Stomach (tissue), 9 donors: ENCODE results near the gene SPATS2. TPM values are rescaled to one million over a fixed set of nuclear protein-coding genes. Genes with fewer than 3 reads are reported as not detected.

Experiments used
- DNase-seq, 2 donors: peaks; one replicate each; pipeline versions ENCODE4 v3.0.0 to v3.0.0-alpha.2; 2013 to 2019
- H3K27ac ChIP-seq, 5 donors: fragments of 200-600 bp in 4 of 5; sonication (generic) in 4 of 5; one replicate each; pipeline ENCODE4 v1.5.1; 2013 to 2019; ENCODE audit warnings: mild to moderate bottlenecking in 1 of 5, moderate library complexity in 1 of 5
- H3K27me3 ChIP-seq, 3 donors: fragments of 200-600 bp; sonication (generic); one replicate each; pipeline ENCODE4 v1.5.1; 2017 to 2019; ENCODE audit warnings: mixed run types in 1 of 3
- H3K36me3 ChIP-seq, 4 donors: fragments of 200-600 bp; sonication (generic); 1 replicate in 3 of 4; 2 replicates in 1 of 4; pipeline ENCODE4 v1.5.1; 2016 to 2019
- H3K4me1 ChIP-seq, 4 donors: fragments of 200-600 bp; sonication (generic); one replicate each; pipeline ENCODE4 v1.5.1; 2016 to 2019
- H3K4me3 ChIP-seq, 4 donors: fragments of 200-600 bp; sonication (generic) in 3 of 4; one replicate each; pipeline ENCODE4 v1.5.1; 2016 to 2019; ENCODE audit warnings: mild to moderate bottlenecking in 1 of 4
- H3K9me3 ChIP-seq, 4 donors: fragments of 200-600 bp; sonication (generic); one replicate each; pipeline ENCODE4 v1.5.1; 2016 to 2019
- EP300 ChIP-seq: sonication (generic); formaldehyde crosslinking; IDR thresholded peaks from one replicate; pipeline ENCODE4 v1.6.1; 2017; ENCODE audit warnings: antibody characterized with exemption
- POLR2A ChIP-seq, 4 donors: fragments of 450-650 bp; IDR thresholded peaks; one replicate each; pipeline ENCODE4 v1.6.1; 2016; ENCODE audit warnings: antibody characterized with exemption in 4 of 4, control low read depth in 2 of 4, mild to moderate bottlenecking in 1 of 4, moderate library complexity in 1 of 4
- POLR2AphosphoS5 ChIP-seq, 3 donors: sonication (generic); formaldehyde crosslinking; IDR thresholded peaks; one replicate each; pipeline ENCODE4 v1.6.1; 2016; ENCODE audit warnings: antibody characterized with exemption in 3 of 3
- WGBS, 5 donors: extraction: QIAGEN DNeasy Blood & Tissue Kit in 3 of 5; methylation state at CpG; one replicate each; pipeline versions ENCODE4 v1.1.5 to v1.1.7; 2013 to 2018; 5-methylcytosine and 5-hydroxymethylcytosine counted together
- intact Hi-C: fragments of 100-400 bp; cut with DNase I; formaldehyde crosslinking; loops from one replicate; pipeline ENCODE4 v1.15.1; 2023; ENCODE audit warnings: low total_unique reads
- polyA plus RNA-seq, 3 donors: library from polyadenylated mRNA; stranded (reverse); fragments of 200-250 nt; gene quantifications; one replicate each; pipeline ENCODE4 v1.2.3, GENCODE V29; 2013
- total RNA-seq, 5 donors: library from RNA; depleted of rRNA; stranded (reverse); fragments of >200 nt; gene quantifications; one replicate each; pipeline versions ENCODE4 v1.1.0 to v1.2.3, GENCODE V29; 2014 to 2016
- TF ChIP-seq, protein P1 (sequence below), 7 experiments: fragments of 450-650 bp in 4 of 7; fragments of 200-600 bp in 3 of 7; sonication (generic) in 3 of 7; IDR thresholded peaks; one replicate each; pipeline ENCODE4 v1.5.1; 2016 to 2019; ENCODE audit warnings: antibody characterized with exemption in 7 of 7, control low read depth in 2 of 7, mild to moderate bottlenecking in 1 of 7
- donor health status: healthy with polysubstance abuse.
- donor health status: Bipolar disorder and iron deficiency.
- donor health status: healthy.

Gene SPATS2
- total and polyA plus RNA-seq, 8 donors = 8.0 to 194 (median 17.8) TPM

DNA sequence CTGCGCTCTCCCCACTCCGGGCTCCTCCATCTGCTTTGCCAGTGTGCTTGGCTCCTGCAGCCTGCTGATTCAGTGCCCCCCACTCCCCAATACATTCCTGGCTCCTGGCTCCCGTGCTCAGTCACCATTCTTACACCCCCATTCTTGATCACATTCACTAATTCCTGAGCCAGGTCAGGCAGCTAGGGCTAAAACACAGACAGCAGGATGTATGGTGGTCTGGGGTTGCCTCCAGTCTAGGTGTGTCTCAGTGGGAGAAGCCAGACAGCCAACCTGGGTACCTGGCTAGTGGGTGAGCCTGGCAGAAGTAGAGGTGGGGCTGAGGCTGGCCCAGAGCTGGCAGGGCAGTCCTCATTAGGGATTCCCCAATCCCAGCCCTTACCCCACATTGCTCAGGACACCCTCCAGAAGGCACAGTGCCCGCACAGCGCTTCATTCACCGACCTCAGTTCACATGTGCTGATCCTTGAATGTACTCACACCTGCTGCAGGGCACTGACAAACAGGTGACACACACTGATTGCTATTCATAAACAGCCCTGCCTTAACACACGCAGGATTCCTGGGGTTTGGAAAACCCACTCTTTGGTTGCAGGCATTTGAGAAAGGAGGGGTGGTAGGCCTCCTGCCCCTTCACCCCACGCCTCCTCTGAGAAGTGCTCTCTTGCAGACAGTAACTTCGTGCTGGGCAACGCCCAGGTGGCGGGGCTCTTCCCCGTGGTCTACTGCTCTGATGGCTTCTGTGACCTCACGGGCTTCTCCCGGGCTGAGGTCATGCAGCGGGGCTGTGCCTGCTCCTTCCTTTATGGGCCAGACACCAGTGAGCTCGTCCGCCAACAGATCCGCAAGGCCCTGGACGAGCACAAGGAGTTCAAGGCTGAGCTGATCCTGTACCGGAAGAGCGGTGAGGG is 173.2 kb downstream of the SPATS2 start:
- Histone ChIP-seq H3K36me3 (no peaks in the 10 kb centered on the region), H3K27me3 (peaks cover 4 to 84% (median 36%) of the 10 kb centered on the region in 3 donors), H3K4me3 (no peak overlapping the region), H3K9me3 (no peaks in the 10 kb centered on the region), H3K4me1 (peaks cover 22 to 28% (median 26%) of the 10 kb centered on the region in 4 donors), H3K27ac (no peak overlapping the region)
- DNase-seq = no peak
- 62 to 82% (median 75%) methylated on average over 10 to 21 of the region's 21 CpGs for WGBS, 5 donors
- intact Hi-C loops = no loop called here
- no peak for TF ChIP-seq POLR2AphosphoS5 (IDR thresholded peaks at IDR 0.05)

DNA sequence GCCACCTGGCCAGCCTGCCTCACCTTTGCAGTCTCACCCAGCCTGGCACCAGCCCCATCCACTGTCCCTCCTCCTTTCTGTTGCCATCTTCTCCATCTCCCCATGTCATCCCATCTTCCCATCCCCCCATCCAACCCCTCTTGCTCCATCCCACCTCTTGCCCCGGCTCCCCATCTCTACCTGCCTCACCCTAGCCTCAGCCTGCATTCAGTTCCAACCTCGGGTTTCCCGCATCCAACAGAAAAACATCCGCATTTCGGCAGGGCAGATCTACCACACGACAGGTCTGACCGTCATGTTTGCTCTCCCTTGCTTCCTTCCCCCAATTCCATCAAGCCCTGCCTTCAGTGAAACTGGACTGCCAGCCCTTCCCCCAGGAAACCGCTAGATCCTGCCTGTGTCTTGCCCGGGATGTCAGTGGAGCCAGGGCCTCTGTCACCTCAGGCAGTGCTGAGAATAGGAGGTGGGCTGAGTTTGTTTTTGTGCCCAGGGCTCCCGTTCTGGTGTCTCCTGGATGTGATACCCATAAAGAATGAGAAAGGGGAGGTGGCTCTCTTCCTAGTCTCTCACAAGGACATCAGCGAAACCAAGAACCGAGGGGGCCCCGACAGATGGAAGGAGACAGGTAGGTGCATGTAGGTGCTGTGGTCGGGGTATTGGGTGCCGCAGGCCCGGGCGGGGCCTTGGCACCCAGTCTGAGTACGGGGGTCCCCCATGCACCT is 174.0 kb downstream of the SPATS2 start:
- 84 to 91% (median 87%) methylated on average over 18 of the region's 18 CpGs for WGBS, 5 donors
- Histone ChIP-seq H3K27ac (no peak overlapping the region), H3K36me3 (no peaks in the 10 kb centered on the region), H3K4me3 (no peak overlapping the region), H3K4me1 (peaks cover 22 to 28% (median 26%) of the 10 kb centered on the region in 4 donors), H3K27me3 (peaks cover 4 to 84% (median 43%) of the 10 kb centered on the region in 3 donors), H3K9me3 (no peaks in the 10 kb centered on the region)
- TF ChIP-seq, protein P1, sequence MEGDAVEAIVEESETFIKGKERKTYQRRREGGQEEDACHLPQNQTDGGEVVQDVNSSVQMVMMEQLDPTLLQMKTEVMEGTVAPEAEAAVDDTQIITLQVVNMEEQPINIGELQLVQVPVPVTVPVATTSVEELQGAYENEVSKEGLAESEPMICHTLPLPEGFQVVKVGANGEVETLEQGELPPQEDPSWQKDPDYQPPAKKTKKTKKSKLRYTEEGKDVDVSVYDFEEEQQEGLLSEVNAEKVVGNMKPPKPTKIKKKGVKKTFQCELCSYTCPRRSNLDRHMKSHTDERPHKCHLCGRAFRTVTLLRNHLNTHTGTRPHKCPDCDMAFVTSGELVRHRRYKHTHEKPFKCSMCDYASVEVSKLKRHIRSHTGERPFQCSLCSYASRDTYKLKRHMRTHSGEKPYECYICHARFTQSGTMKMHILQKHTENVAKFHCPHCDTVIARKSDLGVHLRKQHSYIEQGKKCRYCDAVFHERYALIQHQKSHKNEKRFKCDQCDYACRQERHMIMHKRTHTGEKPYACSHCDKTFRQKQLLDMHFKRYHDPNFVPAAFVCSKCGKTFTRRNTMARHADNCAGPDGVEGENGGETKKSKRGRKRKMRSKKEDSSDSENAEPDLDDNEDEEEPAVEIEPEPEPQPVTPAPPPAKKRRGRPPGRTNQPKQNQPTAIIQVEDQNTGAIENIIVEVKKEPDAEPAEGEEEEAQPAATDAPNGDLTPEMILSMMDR (IDR thresholded peaks at IDR 0.05) = no peak
- TF ChIP-seq POLR2A (IDR thresholded peaks at IDR 0.05) (no peak), POLR2AphosphoS5 (IDR thresholded peaks at IDR 0.05) (no peak), EP300 (no peak)
- intact Hi-C loops = no loop called here
- DNase-seq = no peak

DNA sequence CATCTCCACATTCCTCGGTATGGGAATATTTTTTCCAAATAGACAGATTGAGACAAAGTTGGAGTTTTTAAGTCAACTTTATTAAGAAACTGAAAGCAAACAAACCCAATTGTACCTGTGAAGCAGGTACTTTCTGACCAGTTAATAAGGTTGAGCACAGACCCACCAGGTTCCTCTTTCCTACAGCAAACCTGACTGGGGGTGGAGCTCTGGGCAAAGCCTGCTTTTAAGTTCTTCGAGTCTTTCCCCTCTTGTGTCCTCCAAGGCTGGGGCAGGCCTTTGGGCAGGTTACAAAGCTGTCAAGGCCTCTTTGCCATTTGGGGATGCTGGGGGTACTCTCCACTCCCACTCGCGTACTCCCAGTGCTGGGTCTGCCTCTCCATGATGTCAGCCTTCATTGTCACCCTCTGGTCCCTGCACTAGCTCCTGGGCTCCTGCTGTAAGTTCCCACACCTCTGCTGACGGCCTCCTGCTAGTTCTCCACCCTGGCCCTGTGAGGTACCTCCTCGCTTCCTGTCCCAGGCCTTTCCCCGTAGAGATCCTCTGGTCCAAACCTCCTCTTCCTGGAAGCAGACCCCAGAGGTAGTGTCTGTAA is 174.7 kb downstream of the SPATS2 start:
- Histone ChIP-seq H3K4me3 (no peak overlapping the region), H3K36me3 (no peaks in the 10 kb centered on the region), H3K27ac (no peak overlapping the region), H3K9me3 (no peaks in the 10 kb centered on the region), H3K4me1 (peaks cover 22 to 28% (median 26%) of the 10 kb centered on the region in 4 donors), H3K27me3 (peaks cover 4 to 84% (median 50%) of the 10 kb centered on the region in 3 donors)
- intact Hi-C loops = no loop called here
- WGBS, 5 donors = 80 to 85% (median 85%) methylated on average over 7 of the region's 7 CpGs
- DNase-seq = no peak
- no peak for TF ChIP-seq POLR2AphosphoS5 (IDR thresholded peaks at IDR 0.05)
- TF ChIP-seq EP300 = no peak
- TF ChIP-seq, protein P1 (IDR thresholded peaks at IDR 0.05) = no peak
- TF ChIP-seq POLR2A (IDR thresholded peaks at IDR 0.05) = no peak

DNA sequence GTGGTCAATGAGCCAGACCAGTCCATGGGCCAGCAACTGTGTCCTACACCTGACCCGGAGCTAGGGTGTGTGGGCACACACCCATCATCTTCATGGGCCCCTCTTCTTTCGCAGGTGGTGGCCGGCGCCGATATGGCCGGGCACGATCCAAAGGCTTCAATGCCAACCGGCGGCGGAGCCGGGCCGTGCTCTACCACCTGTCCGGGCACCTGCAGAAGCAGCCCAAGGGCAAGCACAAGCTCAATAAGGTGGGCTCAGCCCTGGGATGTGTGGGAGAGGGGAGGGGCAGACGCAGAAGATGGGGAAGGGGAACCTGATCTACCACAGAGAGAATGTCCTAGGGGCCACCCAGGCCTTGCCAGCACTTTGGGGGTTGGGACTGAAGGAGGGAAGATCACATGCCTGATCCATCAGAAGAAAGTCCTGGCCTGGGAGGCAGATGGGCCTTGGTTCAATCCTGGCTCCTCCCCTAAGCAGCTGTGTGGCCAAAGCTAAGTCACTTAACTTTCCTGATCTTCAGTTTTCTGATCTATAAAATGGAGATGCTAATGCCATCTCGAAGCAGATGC is 175.4 kb downstream of the SPATS2 start:
- Histone ChIP-seq H3K4me3 (no peak overlapping the region), H3K36me3 (no peaks in the 10 kb centered on the region), H3K9me3 (no peaks in the 10 kb centered on the region), H3K4me1 (peaks cover 19 to 23% (median 22%) of the 10 kb centered on the region in 4 donors), H3K27ac (no peak overlapping the region), H3K27me3 (peaks cover 4 to 84% (median 50%) of the 10 kb centered on the region in 3 donors)
- intact Hi-C loops = no loop called here
- no peak for DNase-seq
- WGBS, 5 donors = 93 to 97% (median 94%) methylated on average over 14 to 15 of the region's 15 CpGs
- TF ChIP-seq POLR2AphosphoS5 (IDR thresholded peaks at IDR 0.05) = no peak
